HT1080 (cell line): ENCODE measurements around the gene FARS2. TPM values are rescaled to one million over a fixed set of nuclear protein-coding genes. Genes with fewer than 3 reads are reported as not detected.

ENCODE experiments used
- DNase-seq: peaks from one replicate; pipeline ENCODE4 v3.0.0-alpha.2; 2015; ENCODE audit warnings: low read depth
- total RNA-seq: library from RNA; depleted of rRNA; stranded (reverse); fragments of >200 nt; shearing (Covaris generic); gene quantifications from 2 replicates; pipeline ENCODE4 v1.2.3, GENCODE V29; 2014

FARS2 gene
- total RNA-seq, 1 experiment from 2014 or later: 19.2 TPM

GRCh38 chr6:5248302-5249098 is 12.8 kb upstream of the FARS2 start:
- DNase-seq: no peak

DNA sequence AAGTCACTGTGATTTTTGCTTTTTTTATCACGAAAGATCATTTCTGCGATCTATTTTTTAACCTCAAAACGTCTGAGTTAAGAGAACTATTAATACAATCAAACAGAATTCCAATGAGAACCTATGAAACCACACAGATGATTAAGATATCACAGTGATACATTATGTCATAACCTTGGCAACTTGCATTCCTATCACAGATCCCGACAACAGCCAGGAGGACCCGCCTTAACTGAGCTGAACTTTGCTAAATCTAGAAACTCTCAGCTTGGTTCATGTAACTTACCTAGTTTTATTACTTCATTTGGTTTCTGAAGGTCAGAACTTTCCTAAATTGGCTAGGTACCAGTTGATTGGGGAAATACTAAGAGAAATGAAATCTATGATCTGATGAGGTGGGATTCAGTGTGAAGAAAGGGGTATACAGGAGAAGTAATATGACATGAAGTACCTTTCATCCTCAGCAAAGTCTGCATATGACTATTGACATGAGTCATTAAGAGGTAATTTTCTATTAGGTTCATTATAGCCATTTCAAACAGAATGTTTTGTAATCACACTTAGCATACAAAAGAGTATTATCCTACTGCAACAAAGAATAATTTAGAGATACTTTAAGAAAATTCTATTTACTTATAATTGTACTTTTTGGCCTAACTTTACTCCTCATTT is 11.7 kb upstream of the FARS2 start:
- no peak for DNase-seq

- no peak for DNase-seq
Observed at GRCh38 chr6:5250451-5250850, 10.9 kb upstream of the FARS2 start.

DNA sequence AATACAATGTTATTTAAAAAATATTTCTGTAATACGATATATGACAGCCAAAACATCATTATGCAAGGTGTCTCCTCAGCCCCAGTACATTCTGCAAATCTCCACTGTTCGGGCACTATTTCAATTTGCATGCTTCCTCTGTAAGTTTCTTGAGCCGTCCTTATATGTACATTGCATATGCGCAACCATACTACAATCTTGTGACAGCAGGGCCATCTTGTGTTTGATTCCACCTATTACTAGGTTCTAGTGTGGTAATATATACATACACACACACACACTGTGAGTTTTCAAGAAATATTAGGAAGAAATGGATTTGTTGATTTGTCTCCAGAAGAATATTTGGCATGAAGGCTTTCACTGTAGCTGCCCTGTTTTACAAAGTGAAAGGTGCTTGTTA is 10.4 kb upstream of the FARS2 start:
- no peak for DNase-seq

- DNase-seq: no peak
Observed at GRCh38 chr6:5256952-5257351, 4.4 kb upstream of the FARS2 start.

DNA sequence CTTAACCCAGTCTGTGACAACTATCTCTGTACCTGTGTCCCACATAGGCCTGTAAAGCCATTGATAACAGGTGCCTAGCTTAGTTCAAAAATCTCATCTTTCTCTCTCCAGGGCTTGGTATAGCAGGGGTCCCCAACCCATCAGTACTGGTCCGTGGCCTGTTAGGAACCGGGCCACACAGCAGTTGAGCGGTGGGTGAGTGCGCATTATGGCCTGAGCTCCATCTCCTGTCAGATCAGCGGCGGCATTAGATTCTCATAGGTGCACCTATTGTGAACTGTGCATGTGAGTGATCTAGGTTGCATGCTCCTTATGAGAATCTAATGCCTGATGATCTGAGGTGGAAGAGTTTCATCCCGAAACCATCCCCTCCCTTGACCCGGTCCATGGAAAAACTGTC is 3.9 kb upstream of the FARS2 start:
- no peak for DNase-seq

- DNase-seq: no peak
Observed at GRCh38 chr6:5259428-5259827, 1.9 kb upstream of the FARS2 start.

GRCh38 chr6:5260111-5260620 is 1.1 kb upstream of the FARS2 start:
- DNase-seq: peak; percentile 45

DNA sequence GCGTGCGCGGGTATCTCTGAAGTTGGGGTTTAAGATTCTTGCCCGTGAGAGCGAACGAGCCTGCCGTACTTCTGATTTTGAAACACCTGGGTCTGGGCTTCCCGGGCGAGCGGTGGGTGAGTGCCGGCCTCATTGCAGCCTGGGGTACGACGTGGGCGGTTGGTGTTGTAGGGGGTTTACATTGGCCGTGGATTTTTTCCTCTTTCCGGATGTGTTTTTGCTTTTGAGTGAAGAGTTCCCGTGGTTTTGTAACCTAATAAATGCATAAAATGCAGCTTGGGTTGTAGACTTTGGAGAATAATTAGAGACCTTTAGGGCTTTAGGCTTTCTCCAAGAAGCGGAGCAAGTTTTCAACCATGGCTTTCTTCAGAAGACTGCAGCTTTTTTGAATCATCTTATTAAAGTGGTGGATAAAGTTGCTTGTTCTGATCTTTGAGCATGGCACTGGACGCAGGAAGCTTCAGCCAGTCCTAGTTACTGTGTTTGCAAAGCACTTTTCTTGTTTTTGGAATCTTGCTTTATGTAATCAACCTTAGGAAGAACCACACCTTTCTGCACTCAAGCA is 314 bp downstream of the FARS2 start:
- DNase-seq: no peak

DNA sequence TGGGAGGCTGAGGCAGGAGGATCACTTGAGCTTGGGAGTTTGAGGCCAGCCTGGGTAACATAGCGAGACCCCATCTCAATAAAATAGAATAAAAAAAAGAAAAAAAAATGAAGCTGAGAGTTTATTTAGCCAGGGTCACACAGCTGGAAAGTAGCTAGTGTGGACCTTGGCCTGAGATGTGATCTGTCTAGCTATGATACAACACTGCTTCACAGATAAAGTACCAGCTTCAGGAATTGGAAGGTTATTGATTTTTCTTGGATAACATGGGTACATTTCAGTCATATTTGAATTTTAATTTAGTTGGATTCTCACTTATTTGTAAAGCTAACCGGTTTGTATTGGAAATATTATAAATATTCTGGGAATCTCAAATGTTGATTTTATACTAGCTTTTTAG is 5.1 kb downstream of the FARS2 start:
- no peak for DNase-seq

DNA sequence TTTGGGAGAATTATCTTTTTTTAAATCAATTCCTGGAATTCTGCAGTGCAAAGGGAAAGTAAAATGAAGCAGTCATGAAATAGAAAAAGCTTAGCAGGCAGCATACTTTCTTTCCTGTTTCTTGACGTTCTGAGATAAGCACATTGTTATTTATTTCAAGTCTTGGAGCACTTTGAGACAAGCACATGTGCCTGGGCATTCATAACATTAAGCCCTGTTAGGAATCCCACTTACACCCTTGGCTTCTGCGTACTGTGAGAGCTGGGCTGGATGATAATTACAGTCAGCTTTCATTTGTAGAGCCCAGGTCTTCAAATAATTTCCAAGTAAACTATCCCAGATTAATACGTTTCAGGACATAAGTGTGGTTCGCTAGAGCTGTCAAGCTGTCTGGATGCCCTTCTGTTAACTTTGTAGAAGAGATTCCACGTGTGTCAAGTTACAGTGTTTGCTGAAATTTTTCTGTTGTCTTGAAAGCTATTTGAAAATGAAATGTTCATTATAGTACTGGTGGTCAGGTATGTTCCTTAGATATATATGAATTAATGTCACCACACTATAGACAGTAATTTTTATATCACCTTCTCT is 8.9 kb downstream of the FARS2 start:
- no peak for DNase-seq

DNA sequence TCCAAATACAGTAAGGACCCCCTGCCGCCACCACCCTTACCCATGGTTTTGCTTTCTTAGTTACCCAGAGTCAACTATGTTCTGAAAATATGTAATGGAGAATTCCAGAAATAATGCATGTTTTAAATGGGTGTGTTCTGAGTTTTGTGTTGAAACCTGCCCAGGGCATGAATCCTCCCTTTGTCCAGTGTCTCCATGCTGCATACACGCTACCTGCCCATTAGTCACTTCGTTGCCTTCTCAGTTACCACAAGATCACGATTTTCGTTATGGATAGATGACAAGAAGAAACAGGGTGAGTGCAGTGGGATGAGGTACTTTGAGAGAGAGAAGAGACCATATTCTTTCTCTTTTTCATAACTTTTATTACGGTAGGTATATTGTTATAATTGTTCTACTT is 10.6 kb downstream of the FARS2 start:
- DNase-seq: no peak

DNA sequence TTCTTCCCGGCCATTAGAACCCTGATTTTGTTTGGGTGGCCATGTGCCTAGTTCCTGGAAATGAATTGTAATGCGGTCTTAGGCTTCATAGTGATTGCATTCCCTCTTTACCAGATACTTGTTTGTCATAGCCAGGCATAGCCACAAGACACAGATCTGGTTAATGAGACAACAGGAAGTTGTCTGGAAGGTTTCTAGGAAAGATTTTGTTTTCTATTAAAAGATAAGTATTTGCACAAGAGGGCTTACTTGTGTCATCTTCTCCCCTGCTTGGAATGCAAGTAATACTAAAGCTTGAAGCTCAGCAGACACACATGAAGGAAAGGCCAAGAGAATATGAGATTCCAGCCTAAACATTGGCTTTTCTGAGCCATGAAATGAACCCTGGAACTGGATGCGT is 12.9 kb downstream of the FARS2 start:
- DNase-seq: no peak

DNA sequence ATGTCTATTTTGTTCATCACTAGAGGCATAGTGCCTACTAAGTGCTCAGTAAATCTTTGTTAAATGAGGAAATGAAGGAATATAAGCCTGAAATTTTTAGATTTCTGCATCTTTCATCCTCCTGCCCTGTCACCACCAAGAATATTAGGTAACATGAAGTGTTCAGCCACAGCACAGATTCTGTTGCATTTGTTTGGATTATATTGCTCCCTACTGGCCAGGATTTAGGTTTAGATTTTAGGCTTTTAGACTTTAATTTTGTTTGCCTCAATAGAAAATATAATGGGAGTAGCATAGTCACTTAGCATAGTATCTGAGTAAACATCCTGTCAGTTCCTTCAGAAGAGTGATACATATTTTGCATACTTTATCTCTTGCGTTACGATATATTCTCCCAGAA is 14.2 kb downstream of the FARS2 start:
- no peak for DNase-seq

DNA sequence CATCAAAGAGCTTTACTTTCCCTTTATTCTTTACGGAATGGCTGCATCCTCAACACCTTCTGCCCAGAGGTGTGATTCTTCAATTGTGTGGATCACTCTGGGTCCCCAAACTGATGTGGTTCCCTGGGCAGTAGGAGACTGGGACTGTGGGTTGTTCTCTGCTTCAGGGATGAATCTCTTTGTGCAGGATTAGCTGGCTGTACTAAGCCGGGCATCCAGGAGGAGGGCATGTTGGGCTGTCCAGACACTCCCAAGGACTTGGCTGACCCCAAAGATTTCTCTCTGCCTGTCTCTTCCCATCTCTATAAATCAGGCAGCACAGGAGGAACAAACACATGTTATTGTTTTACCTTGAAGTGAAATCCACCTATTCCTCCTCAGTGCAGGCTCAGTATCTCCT is 15.3 kb downstream of the FARS2 start:
- DNase-seq: no peak

DNA sequence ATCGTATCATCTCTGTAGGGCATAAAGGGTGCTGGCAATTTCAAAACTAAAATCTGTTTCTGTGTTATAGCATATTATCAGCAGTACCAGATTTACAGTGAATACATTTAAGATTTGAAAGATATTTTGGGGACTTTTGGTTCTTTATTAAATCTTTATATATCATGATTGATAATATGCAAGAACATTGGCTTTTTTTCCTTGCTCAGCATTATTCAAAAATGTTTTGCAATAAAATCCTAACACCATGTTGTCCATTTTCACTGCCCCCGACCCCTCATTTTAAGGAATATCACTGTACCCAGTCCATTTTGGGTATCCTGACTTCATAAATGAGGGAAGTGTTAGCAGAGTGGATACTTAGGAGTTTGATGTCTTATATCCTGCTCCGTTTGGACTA is 16.3 kb downstream of the FARS2 start:
- no peak for DNase-seq

GRCh38 chr6:5278047-5278446 is 16.7 kb downstream of the FARS2 start:
- no peak for DNase-seq

DNA sequence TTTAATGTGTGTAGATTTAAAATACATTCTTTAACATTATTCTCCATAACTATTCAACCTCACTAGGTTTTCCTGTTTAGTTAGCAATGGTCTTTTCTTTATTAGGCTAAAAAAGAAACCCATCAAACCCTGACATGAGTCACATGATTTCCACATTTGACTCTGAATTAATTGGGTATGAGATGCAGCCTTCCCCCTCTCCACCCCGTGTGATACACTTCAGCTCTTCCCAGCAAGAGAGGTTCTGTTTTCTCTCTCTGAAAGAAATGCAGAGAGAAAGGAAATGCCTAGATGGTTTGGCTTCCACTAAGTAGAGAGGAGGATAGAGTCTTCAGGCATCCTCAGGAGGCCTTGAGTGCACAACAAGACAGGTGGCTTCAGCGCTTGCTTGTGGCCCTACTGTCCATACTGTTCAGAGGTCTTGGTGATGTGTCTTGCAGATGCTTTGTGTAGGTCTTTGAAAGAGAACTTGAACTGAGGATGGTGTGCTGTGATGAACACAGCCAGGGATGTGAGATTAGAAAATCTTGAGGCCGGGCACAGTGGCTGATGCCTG is 17.3 kb downstream of the FARS2 start:
- DNase-seq: no peak

DNA sequence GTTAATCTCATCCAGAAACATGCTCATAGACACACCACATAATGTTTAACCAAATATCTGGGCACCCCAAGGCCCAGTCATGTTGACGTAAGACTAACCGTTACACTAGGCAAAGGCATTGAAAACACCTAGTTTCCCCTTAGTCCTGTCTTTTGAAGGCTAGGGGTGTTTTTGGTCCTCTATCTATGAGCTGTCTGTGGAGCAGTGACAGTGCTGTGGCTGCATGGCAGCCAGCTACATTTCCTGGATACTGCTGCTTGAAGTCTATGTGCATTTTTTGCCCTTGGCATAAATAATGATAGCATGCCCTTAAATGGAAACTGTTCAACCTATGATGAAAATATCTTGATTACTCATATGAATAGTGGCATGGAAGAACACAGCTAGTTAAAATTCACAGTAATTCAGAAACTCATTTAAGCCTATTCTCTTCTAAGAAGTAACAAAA is 18.6 kb downstream of the FARS2 start:
- DNase-seq: no peak

DNA sequence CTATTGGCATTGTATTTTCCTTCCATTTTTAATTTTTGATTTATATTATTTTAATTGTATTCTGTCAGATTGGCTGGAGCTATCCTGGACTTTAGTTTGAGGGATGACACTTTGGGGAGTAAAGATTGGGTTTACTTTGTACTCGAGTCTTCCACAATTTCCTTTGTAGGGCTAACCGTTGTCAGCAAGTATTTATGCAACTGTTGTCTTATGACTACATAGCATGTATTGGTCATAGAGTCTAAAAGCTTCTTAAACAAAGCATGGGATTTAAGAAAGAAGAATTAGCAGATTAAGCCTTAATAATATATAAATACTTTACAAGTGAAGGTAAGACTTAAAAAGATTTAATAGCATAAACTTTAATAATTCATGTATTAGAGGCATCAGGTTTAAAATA is 19.6 kb downstream of the FARS2 start:
- no peak for DNase-seq

DNA sequence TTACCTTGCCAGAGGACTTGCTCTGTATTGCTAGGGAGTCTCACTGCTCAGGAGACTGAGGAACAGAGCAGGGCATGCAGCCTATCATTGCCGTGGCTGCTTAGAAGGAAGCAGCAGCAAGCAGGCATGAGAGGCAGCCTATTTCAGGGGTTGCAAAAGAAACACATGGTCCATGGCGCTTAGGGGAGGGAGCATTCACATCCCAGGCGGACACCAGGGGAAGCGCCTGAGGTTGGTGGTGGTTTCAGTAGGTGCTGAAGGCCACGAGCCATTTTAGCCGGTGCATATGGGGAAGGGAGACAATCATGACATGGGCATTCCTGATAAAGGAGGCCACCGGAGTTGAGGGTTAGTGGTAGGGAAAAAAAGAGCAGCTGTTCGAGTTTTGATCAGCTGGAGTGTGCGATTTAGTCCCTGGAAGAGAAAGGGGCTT is 20.9 kb downstream of the FARS2 start:
- no peak for DNase-seq

DNA sequence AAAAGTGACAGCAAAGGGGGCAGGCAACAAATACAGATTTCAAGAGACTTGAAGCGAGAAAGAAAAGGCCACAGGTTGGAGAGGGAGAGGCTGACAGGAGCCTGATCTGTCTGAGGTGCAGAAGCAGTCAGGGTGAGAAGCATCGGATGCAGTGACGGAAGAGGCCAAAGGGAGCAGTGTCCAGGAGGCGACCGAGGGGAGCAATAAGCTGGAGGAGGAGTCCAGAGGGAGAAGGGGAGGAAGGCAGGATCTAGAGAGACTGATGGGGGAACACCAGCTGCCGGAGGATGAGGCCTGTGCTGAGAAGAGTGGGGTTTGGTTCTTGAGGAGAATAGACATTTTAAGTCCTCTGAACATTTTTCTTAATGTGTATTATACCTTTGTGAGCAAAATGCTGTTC is 23.8 kb downstream of the FARS2 start:
- DNase-seq: no peak
